ENCODE data around the gene GLT8D1. TPM values are rescaled to one million over a fixed set of nuclear protein-coding genes. Genes with fewer than 3 reads are reported as not detected.

Gene GLT8D1
- total RNA-seq = 100 to 1,000 TPM in 1 of 4 donors, 10 to 100 TPM in 2, 1 to 10 TPM in 1; 7.9 to 141 (median 48.9) TPM

GRCh38 chr3:52705688-52706686, at the start of gene GLT8D1, which contains the start of gene SPCS1:
Gene GLT8D1, minus strand, starts transcription at chr3:52705791. Its CDS starts 5,331 bp downstream, at chr3:52700460.
Gene SPCS1, plus strand, starts transcription at chr3:52706106. Its CDS starts 141 bp downstream, at chr3:52706247.
- peaks cover 7 to 16% of the 10 kb centered on the region in 2 donors for H3K4me1 ChIP-seq
- H3K9me3 ChIP-seq = no peaks in the 10 kb centered on the region
- DNase-seq = peak; percentile 75 to 83
- TF ChIP-seq CTCF (IDR thresholded peaks at IDR 0.05) (peak in 1 of 4 experiments; percentile 2), POLR2A (IDR thresholded peaks at IDR 0.05) (peak; percentile 45 to 70)
- H3K36me3 ChIP-seq = no peaks in the 10 kb centered on the region
- intact Hi-C loops (cut with DNase I; ENCODE audit: low total_unique reads) = no loop called here
- H3K4me3 ChIP-seq = peak within 1 kb of the TSS; percentile 64 to 75
- peak within 1 kb of the TSS; percentile 85 to 88 for H3K27ac ChIP-seq
- no peaks in the 10 kb centered on the region for H3K27me3 ChIP-seq

GRCh38 chr3:52754373-52754772, 48.8 kb upstream of the GLT8D1 start:
- no peaks in the 10 kb centered on the region for H3K27me3 ChIP-seq
- no peaks in the 10 kb centered on the region for H3K9me3 ChIP-seq
- no peak overlapping the region for H3K27ac ChIP-seq
- intact Hi-C loops (cut with DNase I; ENCODE audit: low total_unique reads) = no loop called here
- no peak for DNase-seq
- H3K4me1 ChIP-seq = no peaks in the 10 kb centered on the region
- no peak overlapping the region for H3K4me3 ChIP-seq
- TF ChIP-seq POLR2A (IDR thresholded peaks at IDR 0.05) (no peak), CTCF (IDR thresholded peaks at IDR 0.05) (no peak)
- peaks cover 0 to 2% of the 10 kb centered on the region in 2 donors for H3K36me3 ChIP-seq

GRCh38 chr3:52752045-52752660, 46.6 kb upstream of the GLT8D1 start:
- H3K27me3 ChIP-seq = no peaks in the 10 kb centered on the region
- H3K4me1 ChIP-seq = no peaks in the 10 kb centered on the region
- no peak for TF ChIP-seq CTCF (IDR thresholded peaks at IDR 0.05)
- TF ChIP-seq POLR2A (IDR thresholded peaks at IDR 0.05) = no peak
- intact Hi-C loops (cut with DNase I; ENCODE audit: low total_unique reads) = no loop called here
- H3K36me3 ChIP-seq = no peaks in the 10 kb centered on the region
- no peak overlapping the region for H3K4me3 ChIP-seq
- no peaks in the 10 kb centered on the region for H3K9me3 ChIP-seq
- H3K27ac ChIP-seq = no peak overlapping the region
- no peak for DNase-seq

GRCh38 chr3:52743721-52744120, 38.1 kb upstream of the GLT8D1 start:
- no peaks in the 10 kb centered on the region for H3K4me1 ChIP-seq
- intact Hi-C loops (cut with DNase I; ENCODE audit: low total_unique reads) = no loop called here
- no peaks in the 10 kb centered on the region for H3K9me3 ChIP-seq
- H3K27me3 ChIP-seq = no peaks in the 10 kb centered on the region
- TF ChIP-seq POLR2A (IDR thresholded peaks at IDR 0.05) = no peak
- TF ChIP-seq CTCF (IDR thresholded peaks at IDR 0.05) = no peak
- no peak overlapping the region for H3K27ac ChIP-seq
- H3K4me3 ChIP-seq = no peak overlapping the region
- no peaks in the 10 kb centered on the region for H3K36me3 ChIP-seq
- no peak for DNase-seq

- H3K4me3 ChIP-seq = no peak overlapping the region
- TF ChIP-seq POLR2A (IDR thresholded peaks at IDR 0.05) (no peak), CTCF (IDR thresholded peaks at IDR 0.05) (no peak)
- no peaks in the 10 kb centered on the region for H3K4me1 ChIP-seq
- no peaks in the 10 kb centered on the region for H3K36me3 ChIP-seq
- no peak for DNase-seq
- H3K27ac ChIP-seq = no peak overlapping the region
- no peaks in the 10 kb centered on the region for H3K9me3 ChIP-seq
- no peaks in the 10 kb centered on the region for H3K27me3 ChIP-seq
- intact Hi-C loops (cut with DNase I; ENCODE audit: low total_unique reads) = no loop called here
These were observed 37.6 kb upstream of the GLT8D1 start for GRCh38 chr3:52743152-52743551.
